Keratinocyte (primary cell): ENCODE data around the gene CLSTN3.

Experiments
- CTCF ChIP-seq, 3 experiments: IDR thresholded peaks in 1 of 3; conservative IDR thresholded peaks in 1 of 3; optimal IDR thresholded peaks in 1 of 3; 2 replicates in 2 of 3; 3 replicates in 1 of 3; pipeline versions ENCODE3 to v1.5.1; 2011; ENCODE audit warnings: low read length in 3 of 3, mild to moderate bottlenecking in 3 of 3, moderate library complexity in 2 of 3, control low read depth in 1 of 3, inconsistent platforms in 1 of 3; ENCODE audit not compliant: insufficient read depth in 2 of 3; ENCODE audit errors: extremely low read depth in 1 of 3
- EZH2 ChIP-seq: IDR thresholded peaks from one replicate; pipeline ENCODE4 v1.6.1; 2012; ENCODE audit warnings: inconsistent platforms, mild to moderate bottlenecking, low read length, moderate library complexity

DNA sequence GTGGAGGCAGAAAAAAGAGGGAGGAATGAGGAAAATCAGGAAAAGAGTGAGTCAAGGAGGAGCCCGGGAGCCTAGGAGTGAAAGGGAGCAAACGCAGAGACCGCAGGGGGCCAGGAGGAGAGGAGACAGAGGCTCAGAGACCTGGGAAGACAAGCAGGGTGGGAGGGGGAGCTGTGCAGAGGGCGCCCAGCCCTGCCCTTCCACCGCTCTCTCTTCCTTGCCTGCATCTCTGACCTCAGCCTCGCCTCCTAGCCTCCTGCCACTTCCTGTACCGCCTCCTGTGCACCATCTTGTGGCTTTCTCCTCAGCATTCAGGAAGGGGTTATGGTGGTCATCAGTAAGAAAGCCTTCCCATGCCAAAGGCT, 1.3 kb downstream of the CLSTN3 start:
- TF ChIP-seq EZH2: no peak
- no peak for TF ChIP-seq CTCF (optimal IDR thresholded peaks at IDR 0.05 in 1 of 3, IDR thresholded peaks at IDR 0.05 in 1 of 3, conservative IDR thresholded peaks at IDR 0.05 in 1 of 3; ENCODE audit: extremely low read depth in 1 of 3, insufficient read depth in 2 of 3, low read length in 3 of 3)
